Measurements from ENCODE around the gene NLRP9.

NLRP9 gene

DNA sequence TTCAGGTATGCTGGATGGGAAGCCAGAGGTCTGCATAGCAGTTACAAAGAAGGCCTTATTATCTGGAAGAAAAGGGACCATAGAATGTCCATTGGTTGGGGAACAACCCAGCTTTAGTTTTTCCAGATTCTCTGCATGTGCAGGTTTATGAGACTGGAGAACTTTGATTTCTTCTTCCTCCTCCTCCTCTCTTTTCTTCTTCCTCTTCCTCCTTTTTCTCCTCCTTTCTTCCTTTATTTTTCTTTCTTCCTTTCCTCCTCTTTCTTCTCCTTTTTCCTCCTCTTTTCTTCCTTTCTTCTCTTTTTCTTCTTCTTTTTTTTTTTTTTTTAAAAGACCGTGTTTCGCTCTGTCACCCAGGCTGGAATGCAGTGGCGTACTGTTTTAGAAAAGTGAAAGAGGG, 32.2 kb downstream of the NLRP9 start:
- H3K36me3 ChIP-seq (ENCODE audit: control insufficient read depth in 1 of 2, insufficient read depth in 2 of 2, low read length in 2 of 2): peaks cover 9 to 12% of the 10 kb centered on the region in 2 experiments
- no CpG with 5 or more reads among the region's 3 CpGs for WGBS (ENCODE audit: extremely low coverage, insufficient coverage, insufficient read length)
- H2AK5ac ChIP-seq (ENCODE audit: low read length): no peak overlapping the region
- H2BK120ac ChIP-seq (ENCODE audit: insufficient read depth, low read length, poor library complexity): no peak overlapping the region
- no peak overlapping the region for H4K8ac ChIP-seq (ENCODE audit: low read depth, low read length)
- no peak overlapping the region for H3K23ac ChIP-seq (ENCODE audit: low read length)
- no peak overlapping the region for H3K4ac ChIP-seq (ENCODE audit: low read depth, low read length)
- H3K4me3 ChIP-seq (ENCODE audit: low read depth, low read length): no peak overlapping the region
- no peak overlapping the region for H4K91ac ChIP-seq (ENCODE audit: low read depth, low read length)
- H2BK5ac ChIP-seq (ENCODE audit: low read depth, low read length, poor library complexity): no peak overlapping the region
- no peaks in the 10 kb centered on the region for H3K79me1 ChIP-seq (ENCODE audit: low read length)
- H3K27me3 ChIP-seq (ENCODE audit: insufficient read depth, low read length): no peaks in the 10 kb centered on the region
- H3K4me1 ChIP-seq (ENCODE audit: control insufficient read depth in 1 of 2, insufficient read depth in 2 of 2, low read length in 2 of 2): no peaks in the 10 kb centered on the region
- H2BK12ac ChIP-seq (ENCODE audit: low read length): no peak overlapping the region
- H3K9ac ChIP-seq (ENCODE audit: low read length): no peak overlapping the region
- no peak overlapping the region for H4K12ac ChIP-seq (ENCODE audit: low read depth, low read length)
- H3K27ac ChIP-seq (ENCODE audit: low read depth, low read length): no peak overlapping the region
- H2AFZ ChIP-seq (ENCODE audit: insufficient read depth, low read length, poor library complexity): no peak overlapping the region
- no peak overlapping the region for H3K4me2 ChIP-seq (ENCODE audit: low read length)
- no peak overlapping the region for H3K14ac ChIP-seq (ENCODE audit: low read length)
- H3K79me2 ChIP-seq (ENCODE audit: control insufficient read depth, insufficient read depth, low read length, poor library complexity): no peaks in the 10 kb centered on the region
- H3K18ac ChIP-seq (ENCODE audit: low read length): no peak overlapping the region
- peaks cover 11% of the 10 kb centered on the region for H3K9me3 ChIP-seq (ENCODE audit: insufficient read depth, low read depth, low read length)
- no peak for DNase-seq

DNA sequence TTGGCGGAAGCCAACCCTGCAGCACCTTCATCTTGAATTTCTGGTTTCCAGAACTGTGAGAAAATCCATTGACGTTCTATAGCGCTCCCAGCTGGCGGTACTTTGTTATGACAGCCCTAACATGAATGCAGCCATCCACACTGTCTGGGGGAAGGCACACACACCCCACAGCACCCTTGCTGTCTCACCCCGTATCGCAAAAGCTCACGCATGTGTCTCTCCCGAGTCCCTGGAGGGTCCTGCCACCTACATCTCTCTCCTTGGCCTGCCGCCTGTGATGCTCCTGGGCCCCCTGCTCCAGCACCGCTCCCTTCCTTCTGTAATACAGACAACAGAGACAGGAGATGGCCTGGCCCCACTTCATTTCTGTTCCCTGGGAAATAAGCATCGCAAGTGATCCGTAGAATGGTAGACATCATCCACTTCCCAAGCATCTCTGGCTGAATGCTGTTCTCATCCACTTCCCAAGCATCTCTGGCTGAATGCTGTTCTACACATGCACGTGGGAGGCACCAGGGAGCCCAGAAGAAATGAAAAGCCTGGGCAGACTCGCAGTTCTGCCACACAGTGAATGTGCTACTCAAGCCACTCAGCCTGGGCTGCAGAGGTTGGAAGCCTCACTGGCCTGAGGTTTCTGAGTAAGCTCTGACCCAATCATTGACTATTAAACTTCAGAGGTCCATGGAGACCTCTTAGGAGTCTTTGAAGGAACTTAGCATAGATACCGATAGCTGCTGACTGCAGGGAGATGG, 33.5 kb downstream of the NLRP9 start:
- WGBS (ENCODE audit: extremely low coverage, insufficient coverage, insufficient read length): no CpG with 5 or more reads among the region's 15 CpGs

GRCh38 chr19:55703790-55704215, 34.4 kb downstream of the NLRP9 start:
- Histone ChIP-seq H3K9me3 (ENCODE audit: insufficient read depth, low read depth, low read length) (peaks cover 8% of the 10 kb centered on the region), H3K27me3 (ENCODE audit: insufficient read depth, low read length) (no peaks in the 10 kb centered on the region), H3K4me3 (ENCODE audit: low read depth, low read length) (no peak overlapping the region), H3K79me2 (ENCODE audit: control insufficient read depth, insufficient read depth, low read length, poor library complexity) (no peaks in the 10 kb centered on the region), H3K79me1 (ENCODE audit: low read length) (no peaks in the 10 kb centered on the region), H4K91ac (ENCODE audit: low read depth, low read length) (no peak overlapping the region), H3K36me3 (ENCODE audit: control insufficient read depth in 1 of 2, insufficient read depth in 2 of 2, low read length in 2 of 2) (peaks cover 21 to 26% of the 10 kb centered on the region in 2 experiments), H3K23ac (ENCODE audit: low read length) (no peak overlapping the region), H3K4me1 (ENCODE audit: control insufficient read depth in 1 of 2, insufficient read depth in 2 of 2, low read length in 2 of 2) (no peaks in the 10 kb centered on the region), H3K4me2 (ENCODE audit: low read length) (no peak overlapping the region), H2BK5ac (ENCODE audit: low read depth, low read length, poor library complexity) (no peak overlapping the region), H3K4ac (ENCODE audit: low read depth, low read length) (no peak overlapping the region), H3K14ac (ENCODE audit: low read length) (no peak overlapping the region), H4K8ac (ENCODE audit: low read depth, low read length) (no peak overlapping the region), H3K9ac (ENCODE audit: low read length) (no peak overlapping the region), H4K12ac (ENCODE audit: low read depth, low read length) (no peak overlapping the region), H3K27ac (ENCODE audit: low read depth, low read length) (no peak overlapping the region), H2AK5ac (ENCODE audit: low read length) (no peak overlapping the region), H2BK12ac (ENCODE audit: low read length) (no peak overlapping the region), H2BK120ac (ENCODE audit: insufficient read depth, low read length, poor library complexity) (no peak overlapping the region), H2AFZ (ENCODE audit: insufficient read depth, low read length, poor library complexity) (no peak overlapping the region), H3K18ac (ENCODE audit: low read length) (no peak overlapping the region)
- no CpG with 5 or more reads among the region's 38 CpGs for WGBS (ENCODE audit: extremely low coverage, insufficient coverage, insufficient read length)
- DNase-seq: peak; percentile 38 to 71

More for the DNA sequence above, 33.5 kb downstream of the NLRP9 start:
- no peak overlapping the region for H2BK5ac ChIP-seq (ENCODE audit: low read depth, low read length, poor library complexity)
- H3K4me1 ChIP-seq (ENCODE audit: control insufficient read depth in 1 of 2, insufficient read depth in 2 of 2, low read length in 2 of 2): no peaks in the 10 kb centered on the region
- no peak overlapping the region for H3K14ac ChIP-seq (ENCODE audit: low read length)
- no peak overlapping the region for H4K12ac ChIP-seq (ENCODE audit: low read depth, low read length)
- no peak overlapping the region for H3K18ac ChIP-seq (ENCODE audit: low read length)
- H3K27ac ChIP-seq (ENCODE audit: low read depth, low read length): no peak overlapping the region
- H3K79me1 ChIP-seq (ENCODE audit: low read length): no peaks in the 10 kb centered on the region
- H3K27me3 ChIP-seq (ENCODE audit: insufficient read depth, low read length): no peaks in the 10 kb centered on the region
- DNase-seq: no peak
- no peak overlapping the region for H2BK12ac ChIP-seq (ENCODE audit: low read length)
- H3K9me3 ChIP-seq (ENCODE audit: insufficient read depth, low read depth, low read length): peaks cover 8% of the 10 kb centered on the region
- no peak overlapping the region for H3K4ac ChIP-seq (ENCODE audit: low read depth, low read length)
- no peak overlapping the region for H4K8ac ChIP-seq (ENCODE audit: low read depth, low read length)
- H2BK120ac ChIP-seq (ENCODE audit: insufficient read depth, low read length, poor library complexity): no peak overlapping the region
- no peaks in the 10 kb centered on the region for H3K79me2 ChIP-seq (ENCODE audit: control insufficient read depth, insufficient read depth, low read length, poor library complexity)
- H3K4me2 ChIP-seq (ENCODE audit: low read length): no peak overlapping the region
- H4K91ac ChIP-seq (ENCODE audit: low read depth, low read length): no peak overlapping the region
- peaks cover 15 to 19% of the 10 kb centered on the region in 2 experiments for H3K36me3 ChIP-seq (ENCODE audit: control insufficient read depth in 1 of 2, insufficient read depth in 2 of 2, low read length in 2 of 2)
- H2AK5ac ChIP-seq (ENCODE audit: low read length): no peak overlapping the region
- no peak overlapping the region for H3K4me3 ChIP-seq (ENCODE audit: low read depth, low read length)
- no peak overlapping the region for H2AFZ ChIP-seq (ENCODE audit: insufficient read depth, low read length, poor library complexity)
- no peak overlapping the region for H3K23ac ChIP-seq (ENCODE audit: low read length)
- no peak overlapping the region for H3K9ac ChIP-seq (ENCODE audit: low read length)

- no peak overlapping the region for H3K4ac ChIP-seq (ENCODE audit: low read depth, low read length)
- no peak overlapping the region for H3K4me2 ChIP-seq (ENCODE audit: low read length)
- no peaks in the 10 kb centered on the region for H3K79me2 ChIP-seq (ENCODE audit: control insufficient read depth, insufficient read depth, low read length, poor library complexity)
- H3K27ac ChIP-seq (ENCODE audit: low read depth, low read length): no peak overlapping the region
- H2BK5ac ChIP-seq (ENCODE audit: low read depth, low read length, poor library complexity): no peak overlapping the region
- peaks cover 8% of the 10 kb centered on the region for H3K9me3 ChIP-seq (ENCODE audit: insufficient read depth, low read depth, low read length)
- no peak for DNase-seq
- H2AK5ac ChIP-seq (ENCODE audit: low read length): no peak overlapping the region
- H3K4me1 ChIP-seq (ENCODE audit: control insufficient read depth in 1 of 2, insufficient read depth in 2 of 2, low read length in 2 of 2): no peaks in the 10 kb centered on the region
- H3K79me1 ChIP-seq (ENCODE audit: low read length): no peaks in the 10 kb centered on the region
- no peak overlapping the region for H2BK120ac ChIP-seq (ENCODE audit: insufficient read depth, low read length, poor library complexity)
- H2AFZ ChIP-seq (ENCODE audit: insufficient read depth, low read length, poor library complexity): no peak overlapping the region
- H3K27me3 ChIP-seq (ENCODE audit: insufficient read depth, low read length): no peaks in the 10 kb centered on the region
- no peak overlapping the region for H3K18ac ChIP-seq (ENCODE audit: low read length)
- H3K36me3 ChIP-seq (ENCODE audit: control insufficient read depth in 1 of 2, insufficient read depth in 2 of 2, low read length in 2 of 2): peaks cover 29 to 32% of the 10 kb centered on the region in 2 experiments
- WGBS (ENCODE audit: extremely low coverage, insufficient coverage, insufficient read length): no CpG with 5 or more reads among the region's 13 CpGs
- no peak overlapping the region for H3K9ac ChIP-seq (ENCODE audit: low read length)
- no peak overlapping the region for H3K23ac ChIP-seq (ENCODE audit: low read length)
- no peak overlapping the region for H3K4me3 ChIP-seq (ENCODE audit: low read depth, low read length)
- no peak overlapping the region for H4K8ac ChIP-seq (ENCODE audit: low read depth, low read length)
- H2BK12ac ChIP-seq (ENCODE audit: low read length): no peak overlapping the region
- no peak overlapping the region for H4K12ac ChIP-seq (ENCODE audit: low read depth, low read length)
- no peak overlapping the region for H3K14ac ChIP-seq (ENCODE audit: low read length)
- no peak overlapping the region for H4K91ac ChIP-seq (ENCODE audit: low read depth, low read length)
Measured at GRCh38 chr19:55702131-55702627, 36.0 kb downstream of the NLRP9 start.

Measured in trophoblast cell (in vitro differentiated cells and primary cell).